Measurements from ENCODE around the gene TRAPPC11.
"Not testable (repeated sequence)": the region's sequence is repeated elsewhere in the genome, so short reads cannot be mapped to it uniquely, and the experiment has no call there.

TRAPPC11 gene

GRCh38 chr4:183618681-183619080 lies 40.4 kb upstream of the TRAPPC11 start:
- in situ Hi-C loops (cut with HindIII; ENCODE audit: low sequenced_read_pairs), result no loop called here
- DNase-seq (ENCODE audit: low read depth, low spot score), result no peak
- no peak overlapping the region for H3K4me3 ChIP-seq (ENCODE audit: low read depth, low read length)
- TF ChIP-seq CTCF (IDR thresholded peaks at IDR 0.05; ENCODE audit: low read depth, low read length), result no peak

GRCh38 chr4:183620421-183620820 lies 38.7 kb upstream of the TRAPPC11 start:
- DNase-seq (ENCODE audit: low read depth, low spot score), result no peak
- no peak for TF ChIP-seq CTCF (IDR thresholded peaks at IDR 0.05; ENCODE audit: low read depth, low read length)
- in situ Hi-C loops (cut with HindIII; ENCODE audit: low sequenced_read_pairs), result no loop called here

GRCh38 chr4:183621875-183622274 lies 37.2 kb upstream of the TRAPPC11 start:
- no peak overlapping the region for H3K4me3 ChIP-seq (ENCODE audit: low read depth, low read length)
- no peak for TF ChIP-seq CTCF (IDR thresholded peaks at IDR 0.05; ENCODE audit: low read depth, low read length)
- DNase-seq (ENCODE audit: low read depth, low spot score), result no peak
- in situ Hi-C loops (cut with HindIII; ENCODE audit: low sequenced_read_pairs), result no loop called here

More at GRCh38 chr4:183620421-183620820, 38.7 kb upstream of the TRAPPC11 start:
- no peak overlapping the region for H3K4me3 ChIP-seq (ENCODE audit: low read depth, low read length)

GRCh38 chr4:183624548-183624947 lies 34.5 kb upstream of the TRAPPC11 start:
- no peak for DNase-seq (ENCODE audit: low read depth, low spot score)
- no peak overlapping the region for H3K4me3 ChIP-seq (ENCODE audit: low read depth, low read length)
- TF ChIP-seq CTCF (IDR thresholded peaks at IDR 0.05; ENCODE audit: low read depth, low read length), result no peak
- in situ Hi-C loops (cut with HindIII; ENCODE audit: low sequenced_read_pairs), result no loop called here

- no peak for DNase-seq (ENCODE audit: low read depth, low spot score)
- in situ Hi-C loops (cut with HindIII; ENCODE audit: low sequenced_read_pairs), result no loop called here
- no peak overlapping the region for H3K4me3 ChIP-seq (ENCODE audit: low read depth, low read length)
- TF ChIP-seq CTCF (IDR thresholded peaks at IDR 0.05; ENCODE audit: low read depth, low read length), result no peak
Measured at GRCh38 chr4:183626168-183626567, 32.9 kb upstream of the TRAPPC11 start.

GRCh38 chr4:183627286-183627685 lies 31.8 kb upstream of the TRAPPC11 start:
- DNase-seq (ENCODE audit: low read depth, low spot score); in situ Hi-C loops (cut with HindIII; ENCODE audit: low sequenced_read_pairs); H3K4me3 ChIP-seq (ENCODE audit: low read depth, low read length): not testable (repeated sequence)

GRCh38 chr4:183627979-183628588 lies 31.0 kb upstream of the TRAPPC11 start:
- no peak overlapping the region for H3K4me3 ChIP-seq (ENCODE audit: low read depth, low read length)
- TF ChIP-seq CTCF (IDR thresholded peaks at IDR 0.05; ENCODE audit: low read depth, low read length), result no peak
- no peak for DNase-seq (ENCODE audit: low read depth, low spot score)
- in situ Hi-C loops (cut with HindIII; ENCODE audit: low sequenced_read_pairs), result no loop called here

Measured in astrocyte of the spinal cord (primary cell).